ENCODE results near the gene EEFSEC.

Gene EEFSEC

DNA sequence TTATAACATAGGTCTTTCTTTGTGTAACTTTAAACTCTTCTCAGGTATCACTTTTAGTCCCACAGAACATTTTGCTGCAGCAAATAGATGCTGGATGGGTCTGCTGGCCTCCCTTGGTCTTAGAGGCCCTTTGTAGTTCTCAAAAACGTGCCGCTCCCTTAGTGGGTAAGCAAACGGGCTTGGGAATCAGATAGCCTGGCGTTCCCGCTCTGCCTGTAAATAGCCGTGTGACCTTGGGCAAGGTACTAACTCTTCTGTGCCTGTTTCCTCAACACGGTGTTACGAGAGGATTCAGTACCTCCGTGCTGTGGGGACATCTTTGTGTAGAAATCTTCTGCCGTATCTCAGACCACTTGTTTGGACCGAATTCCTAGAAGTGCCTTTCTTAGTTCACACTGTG, 249.0 kb downstream of the EEFSEC start:
- DNase-seq, result no peak

DNA sequence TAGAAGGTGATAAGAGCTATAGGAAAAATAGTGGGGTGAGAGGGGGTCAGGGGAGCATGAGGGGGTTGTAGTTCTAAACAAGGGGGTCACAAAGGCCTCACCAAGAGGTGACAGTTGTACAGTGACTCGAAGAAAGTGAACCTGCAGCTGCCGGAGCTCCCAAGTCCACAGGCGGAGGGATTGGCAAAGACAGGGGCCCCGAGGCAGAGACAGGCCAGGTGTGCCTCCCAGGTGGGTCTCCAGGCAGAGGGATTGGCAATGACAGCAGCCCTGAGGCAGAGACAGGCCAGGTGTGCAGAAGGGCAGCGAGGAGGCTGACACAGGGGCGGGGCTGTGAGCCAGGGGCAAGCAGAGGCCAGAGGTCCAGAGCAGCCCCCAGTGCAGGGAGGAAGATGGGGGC, 249.7 kb downstream of the EEFSEC start:
- DNase-seq, result no peak

GRCh38 chr3:128404276-128405068, 251.2 kb downstream of the EEFSEC start:
- DNase-seq, result no peak

GRCh38 chr3:128405554-128406277, 252.4 kb downstream of the EEFSEC start:
- DNase-seq, result no peak

DNA sequence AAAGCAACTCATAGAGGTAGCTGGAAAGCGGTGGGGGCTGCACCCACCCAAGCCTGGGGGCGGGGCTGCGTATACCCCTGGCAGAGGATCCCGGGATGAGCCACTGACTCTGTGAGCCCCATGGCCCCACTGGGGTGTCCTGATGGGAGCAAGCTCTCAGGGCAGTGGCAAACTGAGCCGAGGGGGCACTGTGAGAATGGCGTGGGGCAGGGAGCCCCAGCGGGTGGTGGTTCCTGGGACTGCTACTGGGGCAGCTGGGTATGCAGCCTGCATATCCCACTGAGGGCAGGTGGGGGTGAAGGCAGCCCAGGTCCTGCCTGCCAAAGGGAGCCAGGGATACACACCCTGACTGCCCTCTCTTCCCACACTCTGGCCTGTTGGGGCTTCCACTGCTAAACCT, 254.0 kb downstream of the EEFSEC start:
- DNase-seq, result no peak

- no peak for DNase-seq
Measured at GRCh38 chr3:128408012-128408692, 254.9 kb downstream of the EEFSEC start.

DNA sequence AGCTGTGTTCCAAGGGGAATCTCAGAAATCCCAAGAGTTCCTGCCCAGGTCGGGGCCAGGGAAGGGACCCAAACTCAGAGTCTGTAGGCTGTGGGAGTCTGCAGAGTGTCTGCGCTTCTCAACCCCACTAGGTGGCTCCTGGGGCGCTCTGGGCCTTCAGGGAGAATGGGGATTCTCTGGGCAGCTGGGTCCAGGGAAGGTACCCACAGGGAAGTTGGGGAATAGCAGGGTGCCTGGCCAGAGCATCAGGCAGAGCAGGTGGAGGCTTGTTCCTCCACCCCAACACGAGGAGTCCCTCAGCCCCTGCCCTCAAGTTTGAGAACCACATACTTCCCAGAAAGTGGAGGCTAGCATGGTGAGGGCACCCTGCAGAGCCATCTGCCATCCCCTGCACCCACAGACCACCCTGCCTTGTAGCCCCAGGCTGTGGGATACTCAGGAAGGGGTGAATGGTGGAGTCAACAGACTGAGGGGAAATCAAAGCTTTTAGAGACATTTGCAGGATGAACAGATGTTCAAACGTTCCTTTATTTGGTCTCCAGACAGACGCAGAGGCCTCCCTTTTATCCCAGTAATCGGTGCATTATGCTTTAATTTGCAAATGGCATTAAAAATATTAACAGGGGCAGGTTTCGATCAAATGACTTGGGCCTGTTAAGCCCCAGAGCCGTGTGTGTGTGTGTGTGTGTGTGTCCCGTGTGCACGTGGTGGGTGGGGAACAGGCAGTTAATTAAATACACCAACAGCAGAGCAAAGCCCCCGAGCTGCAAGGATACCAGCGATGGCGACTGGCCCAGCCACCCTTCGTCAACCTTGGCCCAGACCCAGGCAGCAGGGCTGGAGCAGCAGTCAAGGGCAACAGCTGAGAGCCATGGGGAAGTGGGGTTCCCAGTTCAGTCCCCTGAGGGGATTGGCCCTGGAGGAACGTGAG, 255.7 kb downstream of the EEFSEC start:
- DNase-seq, result no peak

GRCh38 chr3:128409624-128410581, 256.6 kb downstream of the EEFSEC start:
- DNase-seq, result no peak

DNA sequence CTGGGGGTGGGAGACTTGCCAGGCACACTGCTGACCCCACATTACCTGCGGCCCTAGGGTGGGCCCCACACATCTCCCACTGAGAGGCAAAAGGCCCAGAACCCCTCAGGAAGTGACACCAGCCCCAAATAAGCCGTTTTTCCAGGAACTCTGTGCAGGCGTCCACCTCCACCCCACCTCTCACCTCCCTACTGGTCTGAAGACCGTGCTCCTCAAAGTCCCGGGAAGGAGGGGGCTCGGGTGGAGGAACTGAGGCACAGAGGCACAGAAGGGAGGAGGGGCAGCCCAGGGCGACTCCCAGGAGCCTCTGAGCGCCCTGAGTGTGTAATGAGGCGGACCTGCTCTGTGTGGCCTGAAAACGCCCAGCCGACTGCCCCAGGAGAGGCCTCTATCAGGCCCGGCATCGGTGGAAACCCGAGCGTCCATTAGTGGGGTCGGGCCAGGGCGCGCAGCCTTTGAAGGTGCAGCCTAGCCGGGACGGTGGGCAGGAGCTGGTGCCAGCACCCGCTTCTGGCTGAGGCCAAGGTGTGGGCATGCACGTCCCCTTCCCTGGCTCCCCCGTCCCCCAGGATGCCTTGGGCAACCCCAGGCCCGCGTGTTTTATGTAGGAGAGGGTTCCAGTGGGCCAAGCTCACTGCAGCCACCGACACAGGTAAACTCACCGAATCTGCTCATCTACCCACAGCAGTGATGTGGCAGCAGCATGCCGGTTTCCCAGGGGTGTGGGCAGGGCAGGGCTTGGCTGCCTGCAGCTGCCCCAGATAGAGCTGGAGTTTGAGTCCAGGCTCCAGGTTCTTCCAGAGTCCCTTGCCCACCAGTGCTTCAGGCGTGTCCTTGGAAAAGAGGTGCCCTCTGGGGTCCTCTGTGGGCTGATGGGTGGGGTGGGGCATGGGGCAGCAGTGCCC, 257.6 kb downstream of the EEFSEC start:
- DNase-seq, result no peak

DNA sequence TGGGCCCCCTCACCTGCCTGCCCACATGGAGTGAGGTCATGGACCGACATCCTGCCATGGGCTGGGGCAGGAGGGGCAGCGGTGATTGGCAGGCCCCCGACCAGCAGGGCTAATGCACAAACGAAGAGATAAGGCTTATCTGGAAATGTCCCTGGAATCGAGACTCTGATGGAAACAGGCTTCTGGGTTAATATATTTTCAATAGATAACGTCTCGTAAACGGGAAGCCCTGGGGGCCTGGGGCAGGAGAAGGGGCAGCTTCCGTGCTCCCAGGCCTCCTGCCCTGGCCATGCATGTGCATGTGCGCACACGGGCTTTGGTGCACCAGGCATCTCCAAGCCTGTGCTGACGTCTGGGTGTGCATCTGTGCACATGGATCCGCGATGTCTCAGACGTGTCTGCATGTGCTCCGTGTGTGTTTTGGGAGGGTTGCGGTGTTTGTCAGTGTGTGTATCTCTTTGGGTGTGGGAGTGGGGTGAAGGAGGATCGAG, 258.3 kb downstream of the EEFSEC start:
- DNase-seq, result no peak

DNA sequence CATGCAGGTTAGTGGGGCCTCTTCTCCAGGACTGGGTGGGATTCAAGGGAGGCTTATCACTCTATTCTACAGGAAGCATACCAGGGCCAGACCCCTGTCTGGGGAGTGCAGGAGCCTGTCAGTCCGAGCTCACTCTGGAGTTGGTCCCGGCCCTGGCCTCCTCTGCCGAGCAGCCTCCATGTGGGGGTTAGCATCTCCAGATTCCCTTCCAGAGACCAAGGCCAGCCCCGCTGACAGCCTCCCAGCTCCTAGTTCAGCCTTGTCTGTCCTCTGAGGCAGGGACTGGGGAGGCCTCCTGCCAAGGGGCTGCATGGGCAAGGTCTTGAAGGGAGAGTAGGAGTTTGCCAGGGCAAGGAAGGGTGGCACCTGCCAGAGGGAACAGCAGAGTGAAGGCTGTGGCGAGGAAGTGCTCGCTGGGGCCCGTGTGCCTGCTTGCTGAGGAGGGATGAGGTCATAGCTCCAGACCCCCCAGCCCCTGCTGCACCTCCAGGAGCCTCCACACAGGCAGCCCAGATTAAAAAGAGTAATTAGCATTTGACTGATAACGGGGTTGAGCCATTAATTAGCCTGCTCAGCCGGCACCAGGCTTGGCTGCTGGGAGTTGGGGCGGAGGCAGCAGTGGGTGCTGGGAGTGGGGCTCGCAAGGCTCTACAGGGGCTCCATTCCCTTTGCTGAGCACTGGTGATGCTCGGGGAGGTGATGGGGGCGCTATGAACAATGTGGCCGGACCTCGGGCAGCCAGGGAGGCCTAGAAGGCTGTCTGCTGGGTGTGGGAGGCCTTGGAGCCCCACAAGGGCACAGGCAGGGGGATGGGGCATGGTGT, 259.1 kb downstream of the EEFSEC start:
- DNase-seq, result no peak

DNA sequence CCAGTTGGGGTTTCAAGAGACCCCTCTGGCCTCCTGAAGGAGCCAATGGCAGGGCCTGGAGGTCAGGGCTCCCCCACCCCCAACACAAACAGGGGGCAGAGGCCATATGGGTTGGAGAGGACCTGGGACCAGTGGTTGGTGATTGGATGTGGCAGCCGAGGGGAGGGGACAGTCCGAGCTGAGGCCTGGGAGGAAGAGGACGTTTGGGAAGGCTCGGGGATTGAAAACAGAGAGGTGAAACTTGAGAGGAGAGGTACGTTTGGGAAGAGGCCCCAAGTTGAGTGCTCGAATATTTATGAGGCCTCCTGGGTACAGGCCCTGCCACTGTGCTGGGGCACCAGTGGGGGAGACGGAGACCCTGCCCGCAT, 259.7 kb downstream of the EEFSEC start:
- no peak for DNase-seq

DNA sequence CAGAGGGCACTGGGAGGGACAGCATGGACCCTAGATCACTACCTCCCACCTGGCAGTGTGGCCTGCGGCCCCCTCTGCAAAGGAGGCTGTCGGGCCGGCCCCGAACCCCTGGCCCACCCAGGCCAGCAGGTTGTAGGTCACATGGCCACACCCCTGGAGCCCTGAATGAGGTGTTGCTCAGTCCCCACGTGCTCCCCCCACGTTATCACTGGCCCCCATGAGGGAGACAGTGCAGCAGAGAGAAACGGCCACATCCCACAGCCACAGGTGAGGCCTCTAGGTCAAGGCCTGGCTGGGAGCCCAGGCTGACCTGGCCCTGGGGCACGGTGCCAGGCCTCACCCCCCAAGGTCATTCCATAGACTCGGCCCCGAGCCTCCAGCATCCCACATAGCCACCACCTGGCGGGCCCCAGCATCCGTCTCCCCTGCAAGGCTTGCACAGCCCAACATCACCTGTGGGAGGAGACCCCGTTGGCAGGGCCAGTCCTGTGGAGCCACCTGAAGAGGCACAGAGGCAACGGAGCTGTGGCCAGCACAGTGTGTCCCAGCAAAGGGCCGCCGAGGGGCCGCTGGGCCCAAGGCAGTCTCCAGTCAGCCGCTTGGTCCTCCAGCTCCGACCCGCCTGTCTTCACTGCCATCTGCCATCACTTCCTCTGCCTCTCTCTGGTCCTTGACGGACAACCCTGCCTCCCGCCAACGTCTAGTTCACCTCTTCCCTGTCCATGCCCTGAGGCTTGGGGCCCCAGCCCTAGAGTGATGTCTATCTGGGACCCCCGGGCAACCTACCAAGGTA, 260.3 kb downstream of the EEFSEC start:
- DNase-seq, result no peak

DNA sequence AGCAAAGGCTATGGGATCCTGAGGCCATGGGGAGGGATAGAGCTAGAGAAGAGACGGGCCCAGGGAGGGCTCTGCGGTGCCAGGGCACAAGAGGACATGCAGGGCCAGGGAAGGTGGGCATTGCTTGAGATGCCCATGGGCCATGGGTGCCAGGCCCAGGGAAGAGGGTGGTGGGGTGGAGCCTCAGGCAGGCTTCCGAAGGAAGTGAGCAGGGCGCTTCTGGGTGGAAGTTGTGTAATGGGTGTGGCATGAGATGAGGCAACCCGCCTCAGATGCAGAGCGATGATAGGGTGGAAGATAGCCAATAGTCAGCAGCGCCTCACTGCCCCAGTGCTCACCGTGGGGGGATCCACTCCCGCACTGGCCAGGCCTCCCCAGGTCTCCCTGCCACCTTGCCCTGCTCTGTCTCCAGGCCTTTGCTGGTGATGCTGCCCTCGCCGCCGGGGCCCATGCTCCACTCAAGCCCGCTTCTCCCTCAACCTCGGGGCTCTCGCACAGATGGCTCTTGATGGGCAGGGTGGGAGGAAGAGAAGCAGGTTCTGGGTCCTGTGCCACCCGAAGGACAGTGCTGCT, 262.0 kb downstream of the EEFSEC start:
- no peak for DNase-seq

GRCh38 chr3:128415773-128416577, 262.7 kb downstream of the EEFSEC start:
- DNase-seq, result no peak

DNA sequence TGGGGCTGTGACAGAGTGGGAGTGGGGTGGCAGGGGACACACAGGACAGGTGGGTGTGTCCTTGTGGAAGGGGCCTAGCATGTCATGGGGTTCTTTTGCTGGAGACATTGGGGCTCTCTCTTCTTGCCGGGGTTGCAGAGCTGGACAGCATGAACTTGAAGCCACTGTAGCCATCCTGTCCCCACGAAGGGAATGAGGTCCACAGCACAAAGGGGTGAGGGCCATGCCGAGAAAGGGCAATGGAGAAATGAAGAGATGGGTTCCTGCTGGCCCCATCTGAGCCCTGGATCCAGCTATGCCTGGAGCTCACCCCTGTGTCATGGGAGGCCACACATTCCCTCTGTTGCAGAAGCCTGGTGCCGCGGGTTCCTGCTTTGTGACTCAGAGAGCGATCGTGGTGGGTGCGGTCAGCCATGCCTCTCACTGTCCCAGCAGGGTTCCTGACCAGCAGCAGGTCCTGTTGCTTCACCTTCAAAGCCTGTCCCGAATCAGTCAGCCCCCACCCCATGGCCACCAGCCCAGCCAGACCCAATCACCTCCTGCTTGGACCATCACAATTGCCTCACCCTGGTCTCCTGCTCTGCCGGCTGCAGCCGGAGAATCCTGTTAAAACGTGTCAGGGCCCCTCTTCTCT, 263.4 kb downstream of the EEFSEC start:
- no peak for DNase-seq

DNA sequence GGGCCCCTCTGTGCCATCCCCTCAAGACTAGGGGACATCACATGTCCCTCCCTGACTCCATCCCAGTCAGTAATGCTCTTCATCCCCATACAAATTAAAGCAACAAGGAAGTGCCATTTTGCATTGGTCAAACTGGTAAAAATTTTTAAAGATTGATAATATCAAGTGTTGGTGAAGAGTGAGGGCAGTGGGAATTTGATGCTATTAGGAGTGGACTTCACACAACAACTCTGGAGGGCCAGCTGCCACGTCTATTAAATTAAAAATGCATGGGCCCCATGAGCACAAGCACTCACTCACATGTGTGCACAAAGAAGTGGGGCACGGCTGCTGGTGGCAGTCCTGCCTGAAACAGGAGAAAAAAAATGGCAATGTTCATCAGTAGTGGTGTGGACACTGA, 265.6 kb downstream of the EEFSEC start:
- DNase-seq, result no peak

Measured in activated CD4-positive, alpha-beta T cell treated with anti-CD3 and anti-CD28 coated beads, Interleukin-2, amount 50 U/mL, for 16 hours (primary cell).